Astrocyte of the cerebellum (primary cell): ENCODE results near the gene KLF14.

Experiments used
- DNase-seq: peaks from one replicate; pipeline ENCODE4 v3.0.0-alpha.2; 2011; ENCODE audit warnings: low read depth
- H3K4me3 ChIP-seq: 2 replicates; pipeline ENCODE4 v1.5.1; 2011; ENCODE audit warnings: mild to moderate bottlenecking, low read depth, low read length, moderate library complexity
- in situ Hi-C: cut with HindIII; loops from 2 replicates; pipeline ENCODE4 v1.10.0; 2017; ENCODE audit warnings: low sequenced_read_pairs
- TF ChIP-seq, protein P1 (sequence below): IDR thresholded peaks from 2 replicates; pipeline ENCODE4 v1.5.1; 2012; ENCODE audit warnings: low read length, low read depth, moderate library complexity, mild to moderate bottlenecking; ENCODE audit errors: missing control alignments

The KLF14 gene

DNA sequence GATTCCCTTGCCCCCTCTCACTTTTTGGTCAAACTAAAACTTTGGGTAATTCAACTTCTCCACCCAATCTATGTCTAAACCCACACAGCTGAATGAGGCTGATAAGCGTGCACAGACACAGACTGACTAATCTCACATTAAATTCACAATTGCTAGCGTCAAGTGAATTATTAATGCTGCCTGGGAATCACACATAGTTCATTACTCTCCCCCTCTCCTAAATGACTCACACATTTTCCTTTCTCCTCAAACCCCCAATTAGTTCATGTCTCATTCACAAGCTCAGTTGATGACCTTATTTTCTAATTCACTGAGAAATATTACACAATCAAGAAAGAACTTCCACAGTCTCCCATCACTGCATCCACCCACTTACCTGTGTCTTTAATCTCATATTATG, 14.5 kb downstream of the KLF14 start:
- no peak overlapping the region for H3K4me3 ChIP-seq
- in situ Hi-C loops = no loop called here
- TF ChIP-seq, protein P1, sequence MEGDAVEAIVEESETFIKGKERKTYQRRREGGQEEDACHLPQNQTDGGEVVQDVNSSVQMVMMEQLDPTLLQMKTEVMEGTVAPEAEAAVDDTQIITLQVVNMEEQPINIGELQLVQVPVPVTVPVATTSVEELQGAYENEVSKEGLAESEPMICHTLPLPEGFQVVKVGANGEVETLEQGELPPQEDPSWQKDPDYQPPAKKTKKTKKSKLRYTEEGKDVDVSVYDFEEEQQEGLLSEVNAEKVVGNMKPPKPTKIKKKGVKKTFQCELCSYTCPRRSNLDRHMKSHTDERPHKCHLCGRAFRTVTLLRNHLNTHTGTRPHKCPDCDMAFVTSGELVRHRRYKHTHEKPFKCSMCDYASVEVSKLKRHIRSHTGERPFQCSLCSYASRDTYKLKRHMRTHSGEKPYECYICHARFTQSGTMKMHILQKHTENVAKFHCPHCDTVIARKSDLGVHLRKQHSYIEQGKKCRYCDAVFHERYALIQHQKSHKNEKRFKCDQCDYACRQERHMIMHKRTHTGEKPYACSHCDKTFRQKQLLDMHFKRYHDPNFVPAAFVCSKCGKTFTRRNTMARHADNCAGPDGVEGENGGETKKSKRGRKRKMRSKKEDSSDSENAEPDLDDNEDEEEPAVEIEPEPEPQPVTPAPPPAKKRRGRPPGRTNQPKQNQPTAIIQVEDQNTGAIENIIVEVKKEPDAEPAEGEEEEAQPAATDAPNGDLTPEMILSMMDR = no peak
- no peak for DNase-seq

- in situ Hi-C loops = no loop called here
- H3K4me3 ChIP-seq = no peak overlapping the region
- TF ChIP-seq, protein P1 = no peak
- no peak for DNase-seq
Observed at GRCh38 chr7:130712416-130712815, 21.6 kb downstream of the KLF14 start.

DNA sequence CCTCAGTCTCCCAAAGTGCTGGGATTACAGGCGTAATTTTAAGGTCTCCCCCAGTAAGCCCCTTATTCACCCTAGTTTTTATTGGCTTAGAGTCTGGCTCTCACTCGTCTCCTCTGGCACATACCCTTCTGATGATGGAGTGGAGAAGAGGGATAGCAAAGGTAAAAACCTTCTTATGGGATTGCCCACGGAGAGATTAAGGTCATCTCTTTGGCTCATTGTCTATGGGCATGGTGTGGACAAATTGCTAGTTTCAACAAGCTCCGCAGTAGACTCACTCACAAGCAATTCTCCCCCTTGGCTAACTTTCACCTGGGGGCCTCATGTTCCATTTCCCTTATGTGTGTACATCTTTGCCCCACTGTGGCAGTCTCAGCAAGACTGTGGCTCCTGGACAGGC, 25.2 kb downstream of the KLF14 start:
- TF ChIP-seq, protein P1 = no peak
- in situ Hi-C loops = no loop called here
- no peak overlapping the region for H3K4me3 ChIP-seq
- no peak for DNase-seq

GRCh38 chr7:130708001-130708400, 26.0 kb downstream of the KLF14 start:
- H3K4me3 ChIP-seq = no peak overlapping the region
- no peak for DNase-seq
- TF ChIP-seq, protein P1 = no peak
- in situ Hi-C loops = no loop called here

GRCh38 chr7:130703851-130704250, 30.2 kb downstream of the KLF14 start:
- in situ Hi-C loops = no loop called here
- TF ChIP-seq, protein P1 = no peak
- no peak overlapping the region for H3K4me3 ChIP-seq
- no peak for DNase-seq

DNA sequence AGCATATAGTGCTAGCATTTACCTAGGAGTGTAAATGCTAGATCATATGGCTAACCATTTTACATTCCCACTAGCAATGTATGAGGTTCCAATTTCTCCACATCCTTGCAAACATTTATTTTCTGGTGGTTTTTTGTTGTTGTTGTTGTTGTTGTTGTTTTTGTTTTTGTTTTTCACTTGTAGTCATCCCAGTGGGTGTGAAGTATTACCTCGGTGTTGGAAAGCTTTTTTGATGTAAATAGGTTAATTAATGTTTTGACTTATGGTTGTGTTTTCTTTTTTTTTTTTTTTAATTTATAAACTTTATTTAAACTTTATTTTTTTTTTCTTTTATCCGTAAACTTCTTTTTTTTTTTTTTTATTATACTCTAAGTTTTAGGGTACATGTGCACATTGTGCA, 32.4 kb downstream of the KLF14 start:
- H3K4me3 ChIP-seq = no peak overlapping the region
- TF ChIP-seq, protein P1 = no peak
- DNase-seq = no peak
- in situ Hi-C loops = no loop called here

DNA sequence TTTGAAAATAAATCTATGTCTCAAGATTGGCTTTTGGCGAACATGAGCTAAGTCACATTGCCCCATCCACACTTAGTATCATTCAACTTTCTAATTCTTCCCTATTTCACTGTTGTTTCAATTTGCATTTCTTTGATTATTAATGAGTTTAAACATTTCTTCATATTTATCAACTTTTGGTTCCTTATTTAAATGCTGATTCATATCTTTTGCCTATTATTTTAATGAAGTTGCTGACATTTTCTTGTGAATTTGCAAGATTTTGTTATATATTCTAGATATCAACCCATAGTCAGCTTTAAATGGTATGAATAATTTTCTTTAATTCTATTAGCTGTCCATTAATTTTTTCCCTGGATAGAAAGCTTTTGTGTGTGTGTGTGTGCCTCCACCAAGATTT, 33.2 kb downstream of the KLF14 start:
- in situ Hi-C loops = no loop called here
- DNase-seq = no peak
- H3K4me3 ChIP-seq = no peak overlapping the region
- TF ChIP-seq, protein P1 = no peak
